Astrocyte (in vitro differentiated cells and primary cell): ENCODE data around the gene ITPKA.

ENCODE experiments used
- EZH2 ChIP-seq: IDR thresholded peaks from 2 replicates; pipeline ENCODE4 v1.6.1; 2012; ENCODE audit warnings: mild to moderate bottlenecking, low read length, inconsistent platforms; ENCODE audit not compliant: insufficient read depth
- TF ChIP-seq, protein P1 (sequence below): IDR thresholded peaks from 2 replicates; pipeline ENCODE4 v1.5.1; 2011; ENCODE audit warnings: low read depth, mild to moderate bottlenecking, inconsistent platforms, low read length, moderate library complexity; ENCODE audit not compliant: insufficient read depth

DNA sequence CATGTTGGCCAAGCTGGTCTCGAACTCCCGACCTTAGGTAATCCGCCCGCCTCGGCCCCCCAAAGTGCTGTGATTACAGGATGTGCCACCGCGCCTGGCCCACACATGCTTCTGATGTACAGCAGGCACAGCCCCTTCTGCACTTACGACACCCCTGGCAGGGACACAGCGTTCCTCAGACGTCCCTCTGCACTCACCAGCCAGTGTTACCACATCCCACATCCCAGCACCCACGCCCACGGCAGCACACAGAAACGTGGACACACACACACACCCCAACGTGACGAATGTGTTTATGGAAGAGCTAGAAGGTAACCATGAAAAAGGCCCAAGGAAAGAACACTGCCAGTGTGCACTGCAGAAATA is 51.0 kb downstream of the ITPKA start:
- TF ChIP-seq, protein P1, sequence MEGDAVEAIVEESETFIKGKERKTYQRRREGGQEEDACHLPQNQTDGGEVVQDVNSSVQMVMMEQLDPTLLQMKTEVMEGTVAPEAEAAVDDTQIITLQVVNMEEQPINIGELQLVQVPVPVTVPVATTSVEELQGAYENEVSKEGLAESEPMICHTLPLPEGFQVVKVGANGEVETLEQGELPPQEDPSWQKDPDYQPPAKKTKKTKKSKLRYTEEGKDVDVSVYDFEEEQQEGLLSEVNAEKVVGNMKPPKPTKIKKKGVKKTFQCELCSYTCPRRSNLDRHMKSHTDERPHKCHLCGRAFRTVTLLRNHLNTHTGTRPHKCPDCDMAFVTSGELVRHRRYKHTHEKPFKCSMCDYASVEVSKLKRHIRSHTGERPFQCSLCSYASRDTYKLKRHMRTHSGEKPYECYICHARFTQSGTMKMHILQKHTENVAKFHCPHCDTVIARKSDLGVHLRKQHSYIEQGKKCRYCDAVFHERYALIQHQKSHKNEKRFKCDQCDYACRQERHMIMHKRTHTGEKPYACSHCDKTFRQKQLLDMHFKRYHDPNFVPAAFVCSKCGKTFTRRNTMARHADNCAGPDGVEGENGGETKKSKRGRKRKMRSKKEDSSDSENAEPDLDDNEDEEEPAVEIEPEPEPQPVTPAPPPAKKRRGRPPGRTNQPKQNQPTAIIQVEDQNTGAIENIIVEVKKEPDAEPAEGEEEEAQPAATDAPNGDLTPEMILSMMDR, result no peak
- TF ChIP-seq EZH2, result no peak
